Right lobe of liver (tissue), 4 donors: ENCODE measurements around the gene SOD1.

Experiments used
- POLR2A ChIP-seq: fragments of 450-650 bp; IDR thresholded peaks from one replicate; pipeline ENCODE4 v1.6.1; 2017; ENCODE audit warnings: antibody characterized with exemption, mild to moderate bottlenecking
- TF ChIP-seq, protein P1 (sequence below), 4 donors: fragments of 200-600 bp in 3 of 4; fragments of 450-650 bp in 1 of 4; IDR thresholded peaks; one replicate each; pipeline versions ENCODE4 v1.5.1 to v1.8.0; 2016 to 2022; ENCODE audit warnings: antibody characterized with exemption in 4 of 4, mild to moderate bottlenecking in 2 of 4
- donor health status: DM: no; HTN: no; CAD: no.
- donor health status: DM: no; HTN: no; CAD: no.
- donor health status: DM: no; HTN: yes; CAD: no.

DNA sequence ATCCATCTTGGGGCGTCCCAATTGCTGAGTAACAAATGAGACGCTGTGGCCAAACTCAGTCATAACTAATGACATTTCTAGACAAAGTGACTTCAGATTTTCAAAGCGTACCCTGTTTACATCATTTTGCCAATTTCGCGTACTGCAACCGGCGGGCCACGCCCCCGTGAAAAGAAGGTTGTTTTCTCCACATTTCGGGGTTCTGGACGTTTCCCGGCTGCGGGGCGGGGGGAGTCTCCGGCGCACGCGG lies 282 bp upstream of the SOD1 start:
- TF ChIP-seq, protein P1, sequence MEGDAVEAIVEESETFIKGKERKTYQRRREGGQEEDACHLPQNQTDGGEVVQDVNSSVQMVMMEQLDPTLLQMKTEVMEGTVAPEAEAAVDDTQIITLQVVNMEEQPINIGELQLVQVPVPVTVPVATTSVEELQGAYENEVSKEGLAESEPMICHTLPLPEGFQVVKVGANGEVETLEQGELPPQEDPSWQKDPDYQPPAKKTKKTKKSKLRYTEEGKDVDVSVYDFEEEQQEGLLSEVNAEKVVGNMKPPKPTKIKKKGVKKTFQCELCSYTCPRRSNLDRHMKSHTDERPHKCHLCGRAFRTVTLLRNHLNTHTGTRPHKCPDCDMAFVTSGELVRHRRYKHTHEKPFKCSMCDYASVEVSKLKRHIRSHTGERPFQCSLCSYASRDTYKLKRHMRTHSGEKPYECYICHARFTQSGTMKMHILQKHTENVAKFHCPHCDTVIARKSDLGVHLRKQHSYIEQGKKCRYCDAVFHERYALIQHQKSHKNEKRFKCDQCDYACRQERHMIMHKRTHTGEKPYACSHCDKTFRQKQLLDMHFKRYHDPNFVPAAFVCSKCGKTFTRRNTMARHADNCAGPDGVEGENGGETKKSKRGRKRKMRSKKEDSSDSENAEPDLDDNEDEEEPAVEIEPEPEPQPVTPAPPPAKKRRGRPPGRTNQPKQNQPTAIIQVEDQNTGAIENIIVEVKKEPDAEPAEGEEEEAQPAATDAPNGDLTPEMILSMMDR (IDR thresholded peaks at IDR 0.05), result no peak
- TF ChIP-seq POLR2A, result no peak
